ENCODE measurements around the gene BNC2. TPM values are rescaled to one million over a fixed set of nuclear protein-coding genes. Genes with fewer than 3 reads are reported as not detected.

Gene BNC2
- total and polyA plus RNA-seq, 4 donors = 0.96 to 23.2 (median 9.7) TPM

DNA sequence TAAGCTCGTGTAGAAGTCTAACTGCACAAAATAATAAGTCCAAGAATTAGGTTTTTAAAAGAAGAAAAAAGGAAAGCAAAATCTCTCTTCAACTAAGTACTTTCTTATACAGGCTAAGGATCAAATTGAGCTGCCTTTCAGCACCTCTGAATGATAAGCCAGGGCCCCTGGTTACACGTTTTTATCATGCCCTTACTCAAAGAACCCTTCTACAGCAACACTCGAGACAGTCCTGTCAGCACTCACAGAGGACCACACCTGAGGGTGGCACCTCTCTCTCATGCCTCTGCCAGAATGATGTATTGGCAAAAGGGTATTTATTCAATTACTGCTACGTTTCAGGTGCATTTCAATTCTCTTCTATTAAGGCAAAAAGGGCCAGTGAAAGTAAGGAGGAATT, 150.5 kb downstream of the BNC2 start:
- 48 to 67% methylated on average over 4 of the region's 4 CpGs for WGBS, 2 donors
- no peaks in the 10 kb centered on the region for H3K9me3 ChIP-seq (ENCODE audit: control insufficient read depth in 4 of 4, insufficient read depth in 3 of 4, low read length in 3 of 4)
- H3K36me3 ChIP-seq (ENCODE audit: control insufficient read depth in 4 of 4, insufficient read depth in 4 of 4, low read length in 4 of 4) = no peaks in the 10 kb centered on the region
- no peak overlapping the region for H3K9ac ChIP-seq (ENCODE audit: insufficient read depth in 1 of 2, low read length in 2 of 2)
- TF ChIP-seq, protein P1, sequence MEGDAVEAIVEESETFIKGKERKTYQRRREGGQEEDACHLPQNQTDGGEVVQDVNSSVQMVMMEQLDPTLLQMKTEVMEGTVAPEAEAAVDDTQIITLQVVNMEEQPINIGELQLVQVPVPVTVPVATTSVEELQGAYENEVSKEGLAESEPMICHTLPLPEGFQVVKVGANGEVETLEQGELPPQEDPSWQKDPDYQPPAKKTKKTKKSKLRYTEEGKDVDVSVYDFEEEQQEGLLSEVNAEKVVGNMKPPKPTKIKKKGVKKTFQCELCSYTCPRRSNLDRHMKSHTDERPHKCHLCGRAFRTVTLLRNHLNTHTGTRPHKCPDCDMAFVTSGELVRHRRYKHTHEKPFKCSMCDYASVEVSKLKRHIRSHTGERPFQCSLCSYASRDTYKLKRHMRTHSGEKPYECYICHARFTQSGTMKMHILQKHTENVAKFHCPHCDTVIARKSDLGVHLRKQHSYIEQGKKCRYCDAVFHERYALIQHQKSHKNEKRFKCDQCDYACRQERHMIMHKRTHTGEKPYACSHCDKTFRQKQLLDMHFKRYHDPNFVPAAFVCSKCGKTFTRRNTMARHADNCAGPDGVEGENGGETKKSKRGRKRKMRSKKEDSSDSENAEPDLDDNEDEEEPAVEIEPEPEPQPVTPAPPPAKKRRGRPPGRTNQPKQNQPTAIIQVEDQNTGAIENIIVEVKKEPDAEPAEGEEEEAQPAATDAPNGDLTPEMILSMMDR (IDR thresholded peaks at IDR 0.05; ENCODE audit: control extremely low read depth, extremely low read depth) = no peak
- no peak overlapping the region for H3K4me3 ChIP-seq
- ATAC-seq (ENCODE audit: insufficient read depth, low FRiP score) = no peak
- peaks cover 0 to 18% (median 0%) of the 10 kb centered on the region in 5 donors for H3K4me1 ChIP-seq (ENCODE audit: control insufficient read depth in 5 of 5, insufficient read depth in 5 of 5, low read length in 5 of 5)
- H3K27ac ChIP-seq (ENCODE audit: low read depth in 1 of 2, low read length in 1 of 2) = no peak overlapping the region
- H3K27me3 ChIP-seq (ENCODE audit: control insufficient read depth in 3 of 3, insufficient read depth in 3 of 3, low read length in 2 of 3) = no peaks in the 10 kb centered on the region
- no peak for DNase-seq

DNA sequence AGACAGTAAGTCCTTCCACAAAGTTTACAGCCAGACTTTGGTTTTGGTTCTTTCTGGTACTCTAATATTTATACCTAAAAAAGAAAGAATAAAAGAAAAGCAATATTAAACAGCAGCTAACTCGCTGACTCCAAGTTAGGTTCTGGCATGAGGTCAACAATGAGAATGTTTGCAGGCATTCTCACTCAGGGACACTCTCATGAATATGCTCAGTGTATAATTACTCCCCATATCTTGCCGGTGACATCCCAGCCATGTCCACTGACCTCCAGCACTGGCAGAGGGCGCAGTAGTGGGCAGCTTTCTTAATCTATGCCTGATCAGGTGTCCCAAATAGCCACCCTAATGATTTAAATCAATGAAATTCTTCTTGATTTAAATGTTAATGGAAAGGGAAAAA, 151.5 kb downstream of the BNC2 start:
- no peaks in the 10 kb centered on the region for H3K27me3 ChIP-seq (ENCODE audit: control insufficient read depth in 3 of 3, insufficient read depth in 3 of 3, low read length in 2 of 3)
- TF ChIP-seq, protein P1 (IDR thresholded peaks at IDR 0.05; ENCODE audit: control extremely low read depth, extremely low read depth) = no peak
- 82 to 83% methylated on average over 3 of the region's 3 CpGs for WGBS, 2 donors
- peak in 2 of 3 donors; percentile 52 to 74 for DNase-seq
- no peaks in the 10 kb centered on the region for H3K36me3 ChIP-seq (ENCODE audit: control insufficient read depth in 4 of 4, insufficient read depth in 4 of 4, low read length in 4 of 4)
- H3K4me1 ChIP-seq (ENCODE audit: control insufficient read depth in 5 of 5, insufficient read depth in 5 of 5, low read length in 5 of 5) = peaks cover 0 to 18% (median 0%) of the 10 kb centered on the region in 5 donors
- no peak overlapping the region for H3K4me3 ChIP-seq
- no peak overlapping the region for H3K9ac ChIP-seq (ENCODE audit: insufficient read depth in 1 of 2, low read length in 2 of 2)
- H3K27ac ChIP-seq (ENCODE audit: low read depth in 1 of 2, low read length in 1 of 2) = no peak overlapping the region
- no peak for ATAC-seq (ENCODE audit: insufficient read depth, low FRiP score)
- H3K9me3 ChIP-seq (ENCODE audit: control insufficient read depth in 4 of 4, insufficient read depth in 3 of 4, low read length in 3 of 4) = no peaks in the 10 kb centered on the region

DNA sequence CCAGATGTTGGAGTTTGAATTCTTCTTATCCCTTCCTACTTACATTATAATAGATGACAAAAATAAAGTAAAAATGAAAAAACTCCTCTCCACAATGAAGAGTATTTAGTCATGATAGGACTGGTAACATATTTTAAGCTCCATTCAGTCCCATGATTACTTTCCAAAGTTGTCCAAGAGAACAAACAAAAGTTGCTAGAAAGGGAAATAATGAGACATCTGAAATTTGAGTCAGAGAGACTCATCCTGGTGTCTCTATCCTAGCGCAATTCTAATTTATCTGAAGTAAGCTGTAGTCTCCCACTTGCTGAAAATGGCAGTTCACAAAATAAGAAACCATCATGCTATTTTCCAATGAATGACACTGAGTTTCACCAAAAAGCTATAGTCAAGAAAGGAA, 152.2 kb downstream of the BNC2 start:
- H3K27ac ChIP-seq (ENCODE audit: low read depth in 1 of 2, low read length in 1 of 2) = no peak overlapping the region
- TF ChIP-seq, protein P1 (IDR thresholded peaks at IDR 0.05; ENCODE audit: control extremely low read depth, extremely low read depth) = no peak
- 94 to 96% methylated on average over 1 of the region's 1 CpG for WGBS, 2 donors
- H3K4me1 ChIP-seq (ENCODE audit: control insufficient read depth in 5 of 5, insufficient read depth in 5 of 5, low read length in 5 of 5) = peaks cover 0 to 18% (median 0%) of the 10 kb centered on the region in 5 donors
- H3K4me3 ChIP-seq = no peak overlapping the region
- ATAC-seq (ENCODE audit: insufficient read depth, low FRiP score) (no peak), DNase-seq (no peak)
- no peak overlapping the region for H3K9ac ChIP-seq (ENCODE audit: insufficient read depth in 1 of 2, low read length in 2 of 2)
- H3K36me3 ChIP-seq (ENCODE audit: control insufficient read depth in 4 of 4, insufficient read depth in 4 of 4, low read length in 4 of 4) = no peaks in the 10 kb centered on the region
- H3K27me3 ChIP-seq (ENCODE audit: control insufficient read depth in 3 of 3, insufficient read depth in 3 of 3, low read length in 2 of 3) = no peaks in the 10 kb centered on the region
- H3K9me3 ChIP-seq (ENCODE audit: control insufficient read depth in 4 of 4, insufficient read depth in 3 of 4, low read length in 3 of 4) = no peaks in the 10 kb centered on the region

DNA sequence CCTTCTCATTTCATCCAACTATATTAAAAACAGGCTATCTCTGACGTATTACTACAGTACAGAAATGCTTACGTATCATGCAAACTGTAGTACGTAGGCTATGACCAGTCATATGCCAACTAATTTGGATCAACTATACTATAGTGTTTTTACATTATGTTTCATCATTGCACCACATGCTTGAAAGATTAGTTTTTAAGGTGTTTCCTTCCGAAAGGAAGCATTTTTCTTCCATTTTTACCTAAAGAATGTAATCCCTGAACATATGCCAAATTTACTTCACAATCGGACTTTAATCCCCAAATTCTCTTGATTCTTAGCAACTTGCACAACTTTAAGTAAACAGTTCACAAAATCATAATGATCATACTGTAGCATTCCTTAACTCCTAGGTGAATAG, 153.9 kb downstream of the BNC2 start:
- ATAC-seq (ENCODE audit: insufficient read depth, low FRiP score) (no peak), DNase-seq (no peak)
- H3K4me3 ChIP-seq = no peak overlapping the region
- no peaks in the 10 kb centered on the region for H3K27me3 ChIP-seq (ENCODE audit: control insufficient read depth in 3 of 3, insufficient read depth in 3 of 3, low read length in 2 of 3)
- no peak overlapping the region for H3K9ac ChIP-seq (ENCODE audit: insufficient read depth in 1 of 2, low read length in 2 of 2)
- H3K27ac ChIP-seq (ENCODE audit: low read depth in 1 of 2, low read length in 1 of 2) = no peak overlapping the region
- H3K9me3 ChIP-seq (ENCODE audit: control insufficient read depth in 4 of 4, insufficient read depth in 3 of 4, low read length in 3 of 4) = no peaks in the 10 kb centered on the region
- no peaks in the 10 kb centered on the region for H3K36me3 ChIP-seq (ENCODE audit: control insufficient read depth in 4 of 4, insufficient read depth in 4 of 4, low read length in 4 of 4)
- TF ChIP-seq, protein P1 (IDR thresholded peaks at IDR 0.05; ENCODE audit: control extremely low read depth, extremely low read depth) = no peak
- 92 to 93% methylated on average over 5 of the region's 5 CpGs for WGBS, 2 donors
- peaks cover 0 to 12% (median 0%) of the 10 kb centered on the region in 5 donors for H3K4me1 ChIP-seq (ENCODE audit: control insufficient read depth in 5 of 5, insufficient read depth in 5 of 5, low read length in 5 of 5)
